Smooth muscle cell (in vitro differentiated cells): ENCODE results near the gene FUOM. TPM values are rescaled to one million over a fixed set of nuclear protein-coding genes. Genes with fewer than 3 reads are reported as not detected.
"Not testable (repeated sequence)": the region's sequence is repeated elsewhere in the genome, so short reads cannot be mapped to it uniquely, and the experiment has no call there.

Experiments
- DNase-seq: peaks from one replicate; lab custom pipeline; 2025; ENCODE audit not compliant: unreplicated experiment; lab: John Stamatoyannopoulos, UW
- H2AFZ ChIP-seq: fragments of 200-600 bp; sonication (generic); 2 replicates; pipeline ENCODE4 v1.6.0; 2016; ENCODE audit warnings: antibody characterized with exemption, low read depth, mild to moderate bottlenecking
- H3F3A ChIP-seq: fragments of 200-600 bp; sonication (generic); 2 replicates; pipeline ENCODE4 v1.6.0; 2017; ENCODE audit warnings: antibody characterized with exemption, low read depth
- H3K27ac ChIP-seq: fragments of 200-600 bp; sonication (generic); 2 replicates; pipeline ENCODE4 v1.5.1; 2016; ENCODE audit warnings: low read depth, mild to moderate bottlenecking
- H3K27me3 ChIP-seq: fragments of 200-600 bp; sonication (generic); 2 replicates; pipeline ENCODE4 v1.6.1; 2016; ENCODE audit warnings: low read depth, mild to moderate bottlenecking
- H3K36me3 ChIP-seq: fragments of 200-600 bp; sonication (generic); 2 replicates; pipeline ENCODE4 v1.5.1; 2016; ENCODE audit warnings: low read depth
- H3K4me1 ChIP-seq: fragments of 200-600 bp; sonication (generic); 2 replicates; pipeline ENCODE4 v1.5.1; 2016; ENCODE audit warnings: low read depth
- H3K4me2 ChIP-seq: fragments of 200-600 bp; sonication (generic); 2 replicates; pipeline ENCODE4 v1.6.0; 2016; ENCODE audit warnings: mild to moderate bottlenecking
- H3K4me3 ChIP-seq: fragments of 200-600 bp; sonication (generic); 2 replicates; pipeline ENCODE4 v1.5.1; 2016; ENCODE audit warnings: mild to moderate bottlenecking
- H3K79me2 ChIP-seq: fragments of 200-600 bp; sonication (generic); 2 replicates; pipeline ENCODE4 v1.6.0; 2016; ENCODE audit warnings: low read depth, mild to moderate bottlenecking
- H3K9ac ChIP-seq: fragments of 200-600 bp; sonication (generic); 2 replicates; pipeline ENCODE4 v1.6.0; 2016; ENCODE audit warnings: low read depth
- H3K9me3 ChIP-seq: fragments of 200-600 bp; sonication (generic); replicated peaks from 2 replicates; pipeline ENCODE4 v1.5.1; 2016; ENCODE audit warnings: low read depth
- H4K20me1 ChIP-seq: fragments of 200-600 bp; sonication (generic); 2 replicates; pipeline ENCODE4 v1.6.0; 2016; ENCODE audit warnings: low read depth
- CTCF ChIP-seq: fragments of 200-600 bp; sonication (generic); IDR thresholded peaks from 2 replicates; pipeline ENCODE4 v1.5.1; 2017; ENCODE audit warnings: borderline replicate concordance, mild to moderate bottlenecking, antibody characterized with exemption; ENCODE audit not compliant: insufficient read depth, poor library complexity, severe bottlenecking
- WGBS: methylation state at CpG from one replicate; pipeline ENCODE4 v1.1.7; 2016; ENCODE audit warnings: low lambda C conversion rate; 5-methylcytosine and 5-hydroxymethylcytosine counted together
- polyA plus RNA-seq: library from polyadenylated mRNA; unstranded; fragments of >200 nt; fragmentation: Nextera tagmentation; extraction: Ambion mirVana; gene quantifications from 2 replicates; pipeline ENCODE4 v1.2.1, GENCODE V29; 2016
- total RNA-seq: library from RNA; depleted of rRNA; stranded (reverse); fragments of >200 nt; gene quantifications from 2 replicates; pipeline ENCODE4 v1.2.3, GENCODE V29; 2014

Gene FUOM
- total and polyA plus RNA-seq, 2 experiments from 2014 or later, result 19.5 to 46.7 TPM

GRCh38 chr10:133377818-133378250 lies 20.0 kb upstream of the FUOM start:
- Histone ChIP-seq H3K9ac (no peak overlapping the region), H3K27me3 (no peaks in the 10 kb centered on the region), H3K9me3 (no peaks in the 10 kb centered on the region), H3K4me3 (peak overlapping the region; percentile 88), H4K20me1 (no peaks in the 10 kb centered on the region), H3F3A (peaks cover 7% of the 10 kb centered on the region), H3K27ac (no peak overlapping the region), H3K36me3 (no peaks in the 10 kb centered on the region), H3K79me2 (no peaks in the 10 kb centered on the region), H2AFZ (peak overlapping the region; percentile 98), H3K4me2 (peak overlapping the region; percentile 100), H3K4me1 (peaks cover 8% of the 10 kb centered on the region)
- DNase-seq, result no peak
- 43% methylated on average over 19 of the region's 20 CpGs for whole genome bisulfite sequencing
- no peak for TF ChIP-seq CTCF

GRCh38 chr10:133377025-133377817 lies 19.4 kb upstream of the FUOM start:
- Histone ChIP-seq H3K36me3 (no peaks in the 10 kb centered on the region), H3K9ac (no peak overlapping the region), H4K20me1 (no peaks in the 10 kb centered on the region), H3K27me3 (no peaks in the 10 kb centered on the region), H3K27ac (no peak overlapping the region), H3K9me3 (no peaks in the 10 kb centered on the region), H3K4me2 (no peak overlapping the region), H3F3A (peaks cover 7% of the 10 kb centered on the region), H3K4me1 (peaks cover 8% of the 10 kb centered on the region), H2AFZ (no peak overlapping the region), H3K79me2 (no peaks in the 10 kb centered on the region), H3K4me3 (no peak overlapping the region)
- TF ChIP-seq CTCF, result no peak
- no peak for DNase-seq
- 92% methylated on average over 30 of the region's 30 CpGs for WGBS

GRCh38 chr10:133376183-133376582 lies 18.4 kb upstream of the FUOM start:
- H3K36me3 ChIP-seq, DNase-seq, H3K79me2 ChIP-seq, H3K9ac ChIP-seq, H3F3A ChIP-seq, H3K27me3 ChIP-seq, H3K4me1 ChIP-seq, H3K27ac ChIP-seq, H4K20me1 ChIP-seq, H2AFZ ChIP-seq, H3K4me2 ChIP-seq, H3K9me3 ChIP-seq, H3K4me3 ChIP-seq: not testable (repeated sequence)
- 93% methylated on average over 5 of the region's 5 CpGs for WGBS

- peaks cover 8% of the 10 kb centered on the region for H3K4me1 ChIP-seq
- no peak for DNase-seq
- H3K36me3 ChIP-seq, result no peaks in the 10 kb centered on the region
- H2AFZ ChIP-seq, result no peak overlapping the region
- no peak for TF ChIP-seq CTCF
- no peaks in the 10 kb centered on the region for H3K79me2 ChIP-seq
- H3K4me3 ChIP-seq, result no peak overlapping the region
- H3K27ac ChIP-seq, result no peak overlapping the region
- peaks cover 7% of the 10 kb centered on the region for H3F3A ChIP-seq
- H3K4me2 ChIP-seq, result no peak overlapping the region
- no peaks in the 10 kb centered on the region for H4K20me1 ChIP-seq
- WGBS, result 74% methylated on average over 12 of the region's 12 CpGs
- H3K9ac ChIP-seq, result no peak overlapping the region
- no peaks in the 10 kb centered on the region for H3K27me3 ChIP-seq
- H3K9me3 ChIP-seq, result no peaks in the 10 kb centered on the region
Observed at GRCh38 chr10:133375357-133376115, 17.7 kb upstream of the FUOM start.
